Measurements from ENCODE around the gene ABCC1. TPM values are rescaled to one million over a fixed set of nuclear protein-coding genes. Genes with fewer than 3 reads are reported as not detected.

The ABCC1 gene
- total and polyA plus RNA-seq, 2 donors from 2014 or later = 4.6 to 29.7 TPM

GRCh38 chr16:16139806-16140205, 190.4 kb downstream of the ABCC1 start:
- FAIRE-seq = no peak
- Histone ChIP-seq H3K4me1 (ENCODE audit: control insufficient read depth in 2 of 3, insufficient read depth in 2 of 3, low read depth in 1 of 3, low read length in 3 of 3) (no peaks in the 10 kb centered on the region), H3K9ac (ENCODE audit: low read length in 3 of 3) (no peak overlapping the region), H3K27me3 (ENCODE audit: control insufficient read depth, insufficient read depth, low read length) (no peaks in the 10 kb centered on the region), H3K27ac (ENCODE audit: low read depth in 2 of 2, low read length in 2 of 2) (no peak overlapping the region), H3K36me3 (ENCODE audit: control insufficient read depth in 2 of 3, insufficient read depth in 3 of 3, low read length in 3 of 3) (peaks cover 3 to 29% (median 15%) of the 10 kb centered on the region in 3 donors), H3K4me3 (ENCODE audit: low read length in 3 of 3) (no peak overlapping the region), H3K9me3 (ENCODE audit: control insufficient read depth in 2 of 3, insufficient read depth in 1 of 3, low read length in 3 of 3) (no peaks in the 10 kb centered on the region)
- no peak for TF ChIP-seq CTCF (IDR thresholded peaks at IDR 0.05; ENCODE audit: borderline replicate concordance, extremely low read depth, insufficient read depth)
- DNase-seq = no peak
- intact Hi-C loops (cut with DNase I) = no loop called here

- Histone ChIP-seq H3K36me3 (ENCODE audit: control insufficient read depth in 2 of 3, insufficient read depth in 3 of 3, low read length in 3 of 3) (peaks cover 3 to 29% (median 15%) of the 10 kb centered on the region in 3 donors), H3K27ac (ENCODE audit: low read depth in 2 of 2, low read length in 2 of 2) (no peak overlapping the region), H3K4me1 (ENCODE audit: control insufficient read depth in 2 of 3, insufficient read depth in 2 of 3, low read depth in 1 of 3, low read length in 3 of 3) (no peaks in the 10 kb centered on the region), H3K9ac (ENCODE audit: low read length in 3 of 3) (no peak overlapping the region), H3K27me3 (ENCODE audit: control insufficient read depth, insufficient read depth, low read length) (no peaks in the 10 kb centered on the region), H3K9me3 (ENCODE audit: control insufficient read depth in 2 of 3, insufficient read depth in 1 of 3, low read length in 3 of 3) (no peaks in the 10 kb centered on the region), H3K4me3 (ENCODE audit: low read length in 3 of 3) (no peak overlapping the region)
- FAIRE-seq (no peak), DNase-seq (no peak)
- intact Hi-C loops (cut with DNase I) = no loop called here
- no peak for TF ChIP-seq CTCF (IDR thresholded peaks at IDR 0.05; ENCODE audit: borderline replicate concordance, extremely low read depth, insufficient read depth)
Measured at GRCh38 chr16:16140537-16140936, 191.1 kb downstream of the ABCC1 start.

GRCh38 chr16:16141141-16141540, 191.7 kb downstream of the ABCC1 start:
- intact Hi-C loops (cut with DNase I) = no loop called here
- peak in 1 of 5 donors; percentile 52 for DNase-seq
- H3K27ac ChIP-seq (ENCODE audit: low read depth in 2 of 2, low read length in 2 of 2) = no peak overlapping the region
- no peaks in the 10 kb centered on the region for H3K9me3 ChIP-seq (ENCODE audit: control insufficient read depth in 2 of 3, insufficient read depth in 1 of 3, low read length in 3 of 3)
- TF ChIP-seq CTCF (IDR thresholded peaks at IDR 0.05; ENCODE audit: borderline replicate concordance, extremely low read depth, insufficient read depth) = no peak
- peaks cover 3 to 29% (median 15%) of the 10 kb centered on the region in 3 donors for H3K36me3 ChIP-seq (ENCODE audit: control insufficient read depth in 2 of 3, insufficient read depth in 3 of 3, low read length in 3 of 3)
- peaks cover 0 to 1% (median 0%) of the 10 kb centered on the region in 3 donors for H3K4me1 ChIP-seq (ENCODE audit: control insufficient read depth in 2 of 3, insufficient read depth in 2 of 3, low read depth in 1 of 3, low read length in 3 of 3)
- H3K9ac ChIP-seq (ENCODE audit: low read length in 3 of 3) = no peak overlapping the region
- H3K4me3 ChIP-seq (ENCODE audit: low read length in 3 of 3) = no peak overlapping the region
- no peak for FAIRE-seq
- no peaks in the 10 kb centered on the region for H3K27me3 ChIP-seq (ENCODE audit: control insufficient read depth, insufficient read depth, low read length)

Data from kidney (tissue), 14 donors.